IMR-90 (cell line): Measurements from ENCODE around the gene LY86. TPM values are rescaled to one million over a fixed set of nuclear protein-coding genes. Genes with fewer than 3 reads are reported as not detected.

Experiments used
- ATAC-seq: fragments of 200-7000 bp; cut with Tn5 transposase; 2 replicates; pipeline ENCODE4 v1.9.1; 2020; ENCODE audit warnings: low read depth, mild to moderate bottlenecking, moderate library complexity
- BruUV-seq: library from RNA; stranded (reverse); fragments of 400-500 nt; replicated peaks from 2 replicates; lab custom pipeline; 2021; lab: Mats Ljungman, UMichigan
- CTCF ChIA-PET: fragments of 300-600 bp; formaldehyde crosslinking; extraction: SDS; loops from one replicate; lab custom pipeline; 2021; ENCODE audit warnings: antibody characterized with exemption; lab: Yijun Ruan, JAX
- POLR2A ChIA-PET: fragments of 300-600 bp; sonication (Branson Sonifier 250); formaldehyde crosslinking; loops from one replicate; lab custom pipeline; 2022; ENCODE audit warnings: antibody characterized with exemption; ENCODE audit not compliant: unreplicated experiment; lab: Charles Lee
- DNase-seq: peaks from one replicate; pipeline ENCODE4 v3.0.0; 2013
- H2AFZ ChIP-seq: replicated peaks from 2 replicates; pipeline ENCODE3; 2013; ENCODE audit warnings: low read length, mild to moderate bottlenecking; ENCODE audit not compliant: poor library complexity
- H2AK5ac ChIP-seq: 2 replicates; pipeline ENCODE4 v1.6.1; 2013; ENCODE audit warnings: low read depth, low read length, inconsistent platforms
- H2AK9ac ChIP-seq: replicated peaks from 2 replicates; pipeline ENCODE3; 2013; ENCODE audit warnings: mild to moderate bottlenecking, low read depth, low read length, moderate library complexity; ENCODE audit not compliant: poor library complexity
- H2BK120ac ChIP-seq: 2 replicates; pipeline ENCODE4 v1.6.1; 2013; ENCODE audit warnings: low read depth, low read length, inconsistent platforms
- H2BK15ac ChIP-seq: 3 replicates; pipeline ENCODE4 v1.6.1; 2013; ENCODE audit warnings: low read depth, low read length, inconsistent platforms
- H2BK20ac ChIP-seq: 2 replicates; pipeline ENCODE4 v1.6.1; 2013; ENCODE audit warnings: low read depth, mild to moderate bottlenecking, inconsistent platforms, low read length, moderate library complexity
- H2BK5ac ChIP-seq: 2 replicates; pipeline ENCODE4 v1.6.1; 2013; ENCODE audit warnings: mild to moderate bottlenecking, low read depth, low read length, inconsistent platforms; ENCODE audit not compliant: poor library complexity, severe bottlenecking
- H3K14ac ChIP-seq: replicated peaks from 2 replicates; pipeline ENCODE4 v1.6.1; 2013; ENCODE audit warnings: low read depth, low read length, inconsistent platforms
- H3K18ac ChIP-seq: 2 replicates; pipeline ENCODE4 v1.6.1; 2013; ENCODE audit warnings: low read depth, low read length, control low read depth
- H3K23ac ChIP-seq: 2 replicates; pipeline ENCODE4 v1.6.1; 2013; ENCODE audit warnings: low read depth, low read length, inconsistent platforms
- H3K27ac ChIP-seq: 2 replicates; pipeline ENCODE4 v1.5.1; 2013; ENCODE audit warnings: mild to moderate bottlenecking, control low read depth, low read length; ENCODE audit not compliant: insufficient read depth
- H3K27me3 ChIP-seq: 2 replicates; pipeline ENCODE4 v1.6.1; 2013; ENCODE audit warnings: low read length; ENCODE audit not compliant: control insufficient read depth, insufficient read depth
- H3K36me3 ChIP-seq: 2 replicates; pipeline ENCODE4 v1.6.1; 2013; ENCODE audit warnings: low read length, mixed read lengths; ENCODE audit not compliant: control insufficient read depth, insufficient read depth
- H3K4ac ChIP-seq: 2 replicates; pipeline ENCODE4 v1.6.1; 2013; ENCODE audit warnings: low read depth, low read length, inconsistent platforms
- H3K4me1 ChIP-seq: 2 replicates; pipeline ENCODE4 v1.6.1; 2013; ENCODE audit warnings: low read length, mixed read lengths; ENCODE audit not compliant: control insufficient read depth, insufficient read depth
- H3K4me2 ChIP-seq: 2 replicates; pipeline ENCODE4 v1.6.1; 2013; ENCODE audit warnings: low read depth, mild to moderate bottlenecking, control low read depth, low read length, moderate library complexity
- H3K4me3 ChIP-seq: 2 replicates; pipeline ENCODE4 v1.5.1; 2013; ENCODE audit warnings: low read depth, mild to moderate bottlenecking, control low read depth, low read length, moderate library complexity; ENCODE audit not compliant: insufficient read depth
- H3K56ac ChIP-seq: 2 replicates; pipeline ENCODE4 v1.6.1; 2013; ENCODE audit warnings: low read length, inconsistent platforms; ENCODE audit not compliant: insufficient read depth; ENCODE audit errors: extremely low read depth
- H3K79me1 ChIP-seq, 2 experiments: 2 replicates each; pipeline ENCODE4 v1.6.1; 2013; ENCODE audit warnings: low read length in 2 of 2, inconsistent platforms in 1 of 2, low read depth in 1 of 2
- H3K9ac ChIP-seq: 2 replicates; pipeline ENCODE4 v1.6.1; 2013; ENCODE audit warnings: low read depth, low read length, control low read depth
- H3K9me1 ChIP-seq: 2 replicates; pipeline ENCODE4 v1.6.1; 2013; ENCODE audit warnings: low read length, inconsistent platforms; ENCODE audit not compliant: insufficient read depth
- H3K9me3 ChIP-seq: 2 replicates; pipeline ENCODE4 v1.6.1; 2013; ENCODE audit warnings: low read length; ENCODE audit not compliant: control insufficient read depth, insufficient read depth
- H4K20me1 ChIP-seq: 2 replicates; pipeline ENCODE4 v1.6.1; 2013; ENCODE audit warnings: low read length, inconsistent platforms; ENCODE audit not compliant: insufficient read depth
- H4K5ac ChIP-seq: 2 replicates; pipeline ENCODE4 v1.6.1; 2013; ENCODE audit warnings: mild to moderate bottlenecking, low read depth, low read length, control low read depth
- H4K8ac ChIP-seq, 2 experiments: 2 replicates each; pipeline ENCODE4 v1.6.1; 2013; ENCODE audit warnings: low read depth in 2 of 2, low read length in 2 of 2, control low read depth in 1 of 2, inconsistent platforms in 1 of 2
- H4K91ac ChIP-seq: 2 replicates; pipeline ENCODE4 v1.6.1; 2013; ENCODE audit warnings: low read depth, low read length, inconsistent platforms; ENCODE audit not compliant: insufficient read depth
- BHLHE40 ChIP-seq: fragments of 150-350 bp; IDR thresholded peaks from 2 replicates; pipeline ENCODE4 v1.6.1; 2016; ENCODE audit warnings: mild to moderate bottlenecking, low read depth, low read length
- CEBPB ChIP-seq: IDR thresholded peaks from 2 replicates; pipeline ENCODE4 v1.6.1; 2012; ENCODE audit warnings: low read depth, low read length, improper control_type of control experiment
- CHD1 ChIP-seq: IDR thresholded peaks from 2 replicates; pipeline ENCODE4 v1.6.1; 2012; ENCODE audit warnings: low read depth, low read length, improper control_type of control experiment
- FOS ChIP-seq: fragments of 150-350 bp; IDR thresholded peaks from 2 replicates; pipeline ENCODE4 v1.6.1; 2016; ENCODE audit warnings: low read depth, low read length
- MXI1 ChIP-seq: IDR thresholded peaks from 2 replicates; pipeline ENCODE4 v1.6.1; 2012; ENCODE audit warnings: low read depth, mild to moderate bottlenecking, low read length, moderate library complexity, borderline replicate concordance
- NFE2L2 ChIP-seq: fragments of 150-350 bp; IDR thresholded peaks from 2 replicates; pipeline ENCODE4 v1.6.1; 2016; ENCODE audit warnings: low read depth, mild to moderate bottlenecking, low read length
- POLR2A ChIP-seq: IDR thresholded peaks from 2 replicates; pipeline ENCODE4 v1.6.1; 2012; ENCODE audit warnings: mild to moderate bottlenecking, low read depth, low read length
- RFX5 ChIP-seq: IDR thresholded peaks from 2 replicates; pipeline ENCODE4 v1.8.0; 2012; ENCODE audit warnings: low read depth, mild to moderate bottlenecking, low read length, moderate library complexity
- USF2 ChIP-seq: fragments of 150-350 bp; IDR thresholded peaks from 2 replicates; pipeline ENCODE4 v1.6.1; 2017; ENCODE audit warnings: mild to moderate bottlenecking, antibody characterized with exemption, low read length, low read depth
- WGBS, 2 experiments: methylation state at CpG; one replicate each; pipeline versions ENCODE4 v1.1.5 to v1.1.7; 2013; ENCODE audit warnings: missing lambda C conversion rate in 2 of 2; ENCODE audit not compliant: insufficient read length in 1 of 2; ENCODE audit errors: extremely low coverage in 2 of 2; 5-methylcytosine and 5-hydroxymethylcytosine counted together
- dilution Hi-C: fragments of 300-500 bp; cut with HindIII; formaldehyde crosslinking; loops from one replicate; pipeline ENCODE4 v1.14.3; 2018; ENCODE audit warnings: low sequenced_read_pairs; ENCODE audit not compliant: unreplicated experiment
- in situ Hi-C: fragments of 300-500 bp; cut with MboI; formaldehyde crosslinking; loops from 3 replicates; pipeline ENCODE4 v1.14.3; 2019; ENCODE audit warnings: low sequenced_read_pairs, inconsistent platforms, mixed read lengths
- intact Hi-C: fragments of 100-400 bp; cut with micrococcal nuclease; formaldehyde crosslinking; loops from 2 replicates; pipeline ENCODE4 v1.10.0; 2022
- polyA plus RNA-seq, 3 experiments: library from polyadenylated mRNA; depleted of rRNA; stranded (reverse); fragments of >200 nt; gene quantifications; 2 replicates each; pipeline ENCODE4 v1.2.3, GENCODE V29; 2012; ENCODE audit warnings: low replicate concordance in 1 of 3
- total RNA-seq: library from RNA; depleted of rRNA; stranded (reverse); fragments of >200 nt; gene quantifications from 2 replicates; pipeline ENCODE4 v1.2.3, GENCODE V29; 2012
- TF ChIP-seq, protein P1 (sequence below): conservative IDR thresholded peaks from 2 replicates; pipeline ENCODE4 v1.5.1; 2012; ENCODE audit warnings: mild to moderate bottlenecking, low read depth, low read length, improper control_type of control experiment
- TF ChIP-seq, protein P2 (sequence below): fragments of 150-350 bp; IDR thresholded peaks from 2 replicates; pipeline ENCODE4 v1.6.1; 2016; ENCODE audit warnings: low read depth, mild to moderate bottlenecking, low read length, moderate library complexity, borderline replicate concordance

The LY86 gene
- total and polyA plus RNA-seq, 2 of the 4 experiments (the other 2 are of a cell fraction), result not detected

DNA sequence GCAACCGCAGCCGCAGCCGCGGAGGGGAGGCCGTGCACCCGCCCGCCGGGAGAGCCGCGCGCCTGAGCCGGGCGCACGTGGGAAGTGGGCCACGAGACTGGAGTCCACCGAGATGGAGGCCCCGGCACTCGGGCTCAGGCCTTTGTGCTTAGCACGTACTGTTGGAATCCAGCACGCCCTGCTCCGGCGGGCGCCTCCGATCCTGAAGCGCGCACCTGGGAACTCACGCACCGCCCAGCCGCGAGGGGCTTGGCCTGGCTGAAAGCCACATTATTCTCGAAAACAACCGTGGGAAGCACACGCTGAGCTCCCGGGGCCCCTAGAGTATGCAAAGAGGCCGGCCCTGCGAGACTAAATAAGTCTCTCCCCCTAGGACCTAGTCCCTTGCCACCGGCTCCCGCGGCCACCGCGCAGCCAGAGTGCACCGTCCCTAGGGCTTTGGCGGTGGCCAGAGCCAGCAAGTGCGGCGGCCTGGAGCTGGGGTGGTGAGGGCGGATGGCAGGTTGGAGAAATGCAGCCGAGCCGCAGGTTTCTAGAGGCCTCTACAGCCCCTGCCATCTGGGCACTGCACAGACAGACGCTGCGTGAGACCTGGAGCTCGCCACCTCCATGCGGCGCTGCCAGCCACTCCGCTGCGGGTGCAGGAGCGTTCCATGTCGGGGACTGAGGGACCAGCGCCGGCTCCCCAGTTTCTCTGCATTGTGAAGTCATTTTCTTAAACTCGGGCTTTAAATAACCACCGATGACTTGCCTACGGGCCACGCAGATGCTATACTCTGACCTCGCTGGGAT is 42.0 kb upstream of the LY86 start (continued):
- no peak for TF ChIP-seq CHD1
- TF ChIP-seq NFE2L2, result no peak

DNA sequence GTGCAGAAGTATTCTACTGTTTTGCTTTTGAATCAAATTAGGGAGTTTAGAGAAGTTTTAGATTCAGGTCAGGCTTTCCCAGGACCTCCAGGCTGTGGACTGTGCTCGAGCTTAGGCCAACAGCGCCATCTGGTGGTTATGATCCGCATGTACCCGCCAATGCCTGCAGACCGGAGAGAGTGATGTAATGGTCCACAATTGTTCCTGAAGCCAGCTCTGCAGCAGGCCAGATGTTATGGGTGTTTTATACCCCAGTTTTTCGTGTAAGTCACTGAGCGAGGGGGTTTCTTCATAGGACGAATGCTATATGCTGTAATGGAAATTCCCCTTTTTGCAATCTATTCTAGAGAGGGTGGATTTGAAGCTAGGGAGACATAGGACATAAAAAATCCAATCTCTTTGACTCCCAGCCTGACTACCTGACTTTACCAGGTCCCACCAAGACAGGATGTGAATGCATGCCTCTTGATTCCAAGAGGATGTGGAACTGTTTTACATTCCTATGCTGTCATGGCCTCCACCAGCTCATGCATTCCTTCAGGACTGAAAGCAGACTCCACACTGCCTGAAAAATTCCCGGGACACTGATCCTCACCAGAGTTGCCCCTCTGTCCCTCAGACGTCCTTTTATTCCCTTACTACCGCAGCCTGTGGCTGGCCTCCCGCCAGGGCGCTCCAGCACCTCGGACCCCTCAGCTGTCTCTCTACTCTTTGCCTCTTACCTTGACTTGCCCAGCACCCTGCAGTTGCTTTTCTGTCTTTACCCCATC is 41.2 kb upstream of the LY86 start:
- peak overlapping the region; percentile 68 for H2AFZ ChIP-seq
- H3K9me1 ChIP-seq, result no peaks in the 10 kb centered on the region
- H3K14ac ChIP-seq, result no peak overlapping the region
- no peak overlapping the region for H2BK15ac ChIP-seq
- no peak overlapping the region for H3K18ac ChIP-seq
- H3K27ac ChIP-seq, result no peak overlapping the region
- H4K8ac ChIP-seq, result no peak overlapping the region
- H2AK5ac ChIP-seq, result no peak overlapping the region
- WGBS, 2 experiments, result no CpG with 5 or more reads among the region's 14 CpGs
- H3K27me3 ChIP-seq, result peaks cover 5% of the 10 kb centered on the region; the same call in 1 of the 2 replicates
- H3K4me2 ChIP-seq, result peak overlapping the region; percentile 75
- CTCF ChIA-PET, result interaction anchor here (0.6 to 1.8 kb wide), 6 partner anchors 9 to 1404 kb away, joined by 3 to 7 read pairs (median 4); no protein-coding TSS in a partner anchor
- H4K5ac ChIP-seq, result no peak overlapping the region
- POLR2A ChIA-PET, result no interaction called here
- in situ Hi-C loops (loop anchor here (10.0 to 25.0 kb wide), 3 partner anchors 1122 to 1402 kb away; no protein-coding TSS in a partner anchor), intact Hi-C loops (loop anchor here (1.0 to 10.0 kb wide), 4 partner anchors 792 to 1404 kb away; no protein-coding TSS in a partner anchor), dilution Hi-C loops (no loop called here)
- H3K4me1 ChIP-seq, result no peaks in the 10 kb centered on the region
- H3K9me3 ChIP-seq, result no peaks in the 10 kb centered on the region
- no peak overlapping the region for H2AK9ac ChIP-seq
- peak overlapping the region; percentile 16 for H3K4me3 ChIP-seq
- peak; percentile 75 for DNase-seq
- H3K36me3 ChIP-seq, result no peaks in the 10 kb centered on the region
- H3K9ac ChIP-seq, result no peak overlapping the region
- H3K4ac ChIP-seq, result no peak overlapping the region
- no peak overlapping the region for H3K23ac ChIP-seq
- H2BK20ac ChIP-seq, result no peak overlapping the region
- no peak overlapping the region for H2BK120ac ChIP-seq
- no peaks in the 10 kb centered on the region for H4K20me1 ChIP-seq
- no TSS peak for BruUV-seq
- no peak overlapping the region for H2BK5ac ChIP-seq
- H4K91ac ChIP-seq, result no peak overlapping the region
- ATAC-seq, result peak; percentile 97
- H3K56ac ChIP-seq, result no peak overlapping the region
- H3K79me1 ChIP-seq, result no peaks in the 10 kb centered on the region
- no peak for TF ChIP-seq USF2
- TF ChIP-seq MXI1, result no peak
- TF ChIP-seq FOS, result no peak
- TF ChIP-seq RFX5, result no peak
- TF ChIP-seq, protein P1, sequence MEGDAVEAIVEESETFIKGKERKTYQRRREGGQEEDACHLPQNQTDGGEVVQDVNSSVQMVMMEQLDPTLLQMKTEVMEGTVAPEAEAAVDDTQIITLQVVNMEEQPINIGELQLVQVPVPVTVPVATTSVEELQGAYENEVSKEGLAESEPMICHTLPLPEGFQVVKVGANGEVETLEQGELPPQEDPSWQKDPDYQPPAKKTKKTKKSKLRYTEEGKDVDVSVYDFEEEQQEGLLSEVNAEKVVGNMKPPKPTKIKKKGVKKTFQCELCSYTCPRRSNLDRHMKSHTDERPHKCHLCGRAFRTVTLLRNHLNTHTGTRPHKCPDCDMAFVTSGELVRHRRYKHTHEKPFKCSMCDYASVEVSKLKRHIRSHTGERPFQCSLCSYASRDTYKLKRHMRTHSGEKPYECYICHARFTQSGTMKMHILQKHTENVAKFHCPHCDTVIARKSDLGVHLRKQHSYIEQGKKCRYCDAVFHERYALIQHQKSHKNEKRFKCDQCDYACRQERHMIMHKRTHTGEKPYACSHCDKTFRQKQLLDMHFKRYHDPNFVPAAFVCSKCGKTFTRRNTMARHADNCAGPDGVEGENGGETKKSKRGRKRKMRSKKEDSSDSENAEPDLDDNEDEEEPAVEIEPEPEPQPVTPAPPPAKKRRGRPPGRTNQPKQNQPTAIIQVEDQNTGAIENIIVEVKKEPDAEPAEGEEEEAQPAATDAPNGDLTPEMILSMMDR, result peak; percentile 92
- TF ChIP-seq NFE2L2, result no peak
- no peak for TF ChIP-seq BHLHE40
- TF ChIP-seq CEBPB, result peak; percentile 64
- TF ChIP-seq, protein P2, sequence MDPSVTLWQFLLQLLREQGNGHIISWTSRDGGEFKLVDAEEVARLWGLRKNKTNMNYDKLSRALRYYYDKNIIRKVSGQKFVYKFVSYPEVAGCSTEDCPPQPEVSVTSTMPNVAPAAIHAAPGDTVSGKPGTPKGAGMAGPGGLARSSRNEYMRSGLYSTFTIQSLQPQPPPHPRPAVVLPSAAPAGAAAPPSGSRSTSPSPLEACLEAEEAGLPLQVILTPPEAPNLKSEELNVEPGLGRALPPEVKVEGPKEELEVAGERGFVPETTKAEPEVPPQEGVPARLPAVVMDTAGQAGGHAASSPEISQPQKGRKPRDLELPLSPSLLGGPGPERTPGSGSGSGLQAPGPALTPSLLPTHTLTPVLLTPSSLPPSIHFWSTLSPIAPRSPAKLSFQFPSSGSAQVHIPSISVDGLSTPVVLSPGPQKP, result no peak
- no peak for TF ChIP-seq POLR2A
